HUES48 (cell line): ENCODE data around the gene VAT1.
A peak's percentile ranks its signal among the peaks of the same experiment; 100 is the strongest.
"Not testable (repeated sequence)": the region's sequence is repeated elsewhere in the genome, so short reads cannot be mapped to it uniquely, and the experiment has no call there.

Experiments
- H3K27ac ChIP-seq: one replicate; pipeline ENCODE4 v1.7.0; 2013; ENCODE audit warnings: low read depth, low read length, inconsistent platforms
- H3K27me3 ChIP-seq: 2 replicates; pipeline ENCODE4 v1.6.1; 2013; ENCODE audit warnings: mild to moderate bottlenecking, low read length; ENCODE audit not compliant: control insufficient read depth, insufficient read depth
- H3K36me3 ChIP-seq: 2 replicates; pipeline ENCODE4 v1.6.1; 2013; ENCODE audit warnings: low read length; ENCODE audit not compliant: control insufficient read depth, insufficient read depth
- H3K4me1 ChIP-seq: 2 replicates; pipeline ENCODE4 v1.6.1; 2013; ENCODE audit warnings: mild to moderate bottlenecking, low read length; ENCODE audit not compliant: control insufficient read depth, insufficient read depth
- H3K4me3 ChIP-seq: 2 replicates; pipeline ENCODE4 v1.5.1; 2013; ENCODE audit warnings: mild to moderate bottlenecking, low read depth, low read length
- H3K9ac ChIP-seq: 2 replicates; pipeline ENCODE4 v1.6.1; 2013; ENCODE audit warnings: mild to moderate bottlenecking, low read depth, low read length, moderate library complexity
- H3K9me3 ChIP-seq: 2 replicates; pipeline ENCODE4 v1.6.1; 2013; ENCODE audit warnings: low read length; ENCODE audit not compliant: control insufficient read depth, insufficient read depth

Gene VAT1

DNA sequence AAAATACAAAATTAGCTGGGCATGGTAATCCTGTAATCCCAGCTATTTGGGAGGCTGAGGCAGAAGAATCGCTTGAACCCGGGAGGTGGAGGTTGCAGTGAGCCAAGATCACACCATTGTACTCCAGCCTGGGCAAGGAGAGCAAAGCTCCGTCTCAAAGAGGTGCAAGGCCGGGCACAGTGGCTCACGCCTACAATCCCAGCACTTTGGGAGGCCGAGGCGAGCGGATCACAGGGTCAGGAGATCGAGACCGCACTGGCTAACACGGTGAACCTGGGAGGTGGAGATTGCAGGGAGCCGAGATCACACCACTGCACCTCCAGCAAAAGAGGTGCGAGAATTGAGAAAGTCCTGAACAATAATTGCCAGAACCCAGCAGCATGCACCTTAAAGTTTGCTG lies 21.3 kb downstream of the VAT1 start:
- H3K27ac ChIP-seq: peak overlapping the region; percentile 59
- H3K9ac ChIP-seq, H3K27me3 ChIP-seq, H3K4me3 ChIP-seq, H3K9me3 ChIP-seq: not testable (repeated sequence)
- peaks cover 54% of the 10 kb centered on the region for H3K36me3 ChIP-seq
- H3K4me1 ChIP-seq: peaks cover 12% of the 10 kb centered on the region; the same call in 1 of the 2 replicates

GRCh38 chr17:42999003-42999525 lies 23.1 kb downstream of the VAT1 start:
- Histone ChIP-seq H3K27me3 (no peaks in the 10 kb centered on the region), H3K27ac (peak overlapping the region; percentile 98), H3K9ac (peak overlapping the region; percentile 97), H3K36me3 (peaks cover 46% of the 10 kb centered on the region), H3K4me1 (peaks cover 12% of the 10 kb centered on the region; the same call in 1 of the 2 replicates), H3K4me3 (peak overlapping the region; percentile 99), H3K9me3 (no peaks in the 10 kb centered on the region)

GRCh38 chr17:42997984-42998938 lies 23.9 kb downstream of the VAT1 start, which contains the start of gene RPL27:
Gene RPL27, plus strand, starts transcription at chr17:42998419. Its CDS starts 332 bp downstream, at chr17:42998751.
- H3K9me3 ChIP-seq: no peaks in the 10 kb centered on the region
- H3K27ac ChIP-seq: peak within 1 kb of the TSS; percentile 98
- H3K27me3 ChIP-seq: no peaks in the 10 kb centered on the region
- H3K4me1 ChIP-seq: peaks cover 12% of the 10 kb centered on the region; the same call in 1 of the 2 replicates
- H3K36me3 ChIP-seq: peaks cover 44% of the 10 kb centered on the region
- H3K4me3 ChIP-seq: peak within 1 kb of the TSS; percentile 99
- H3K9ac ChIP-seq: peak within 1 kb of the TSS; percentile 97

DNA sequence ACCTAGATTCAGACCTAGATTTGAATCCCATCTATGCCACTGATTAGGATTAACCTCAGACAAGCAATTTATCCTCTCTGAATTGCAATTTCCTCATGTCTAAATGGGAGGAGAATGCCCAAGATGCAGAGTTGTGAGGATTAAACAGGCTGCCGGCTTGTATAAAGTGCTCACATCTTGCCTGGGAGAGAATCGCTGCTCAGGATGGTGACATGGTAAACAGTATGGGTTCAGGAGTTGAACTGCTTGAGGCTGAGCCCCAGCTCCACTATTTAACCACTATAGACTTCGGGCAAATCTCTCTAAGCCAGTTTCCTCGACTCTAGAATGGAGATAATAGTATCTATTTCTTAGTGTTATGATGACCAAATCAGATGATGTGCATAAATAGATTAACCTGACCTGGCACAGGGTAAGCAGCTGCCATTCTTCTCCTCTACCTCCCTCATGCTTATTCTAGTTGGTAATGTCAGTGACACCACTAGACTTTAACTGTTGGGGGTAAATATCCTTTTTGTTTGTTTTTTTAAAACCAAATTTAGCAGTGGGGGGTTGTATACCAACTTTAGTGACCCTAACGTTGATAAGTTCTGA lies 24.7 kb downstream of the VAT1 start:
- H3K4me3 ChIP-seq: peak overlapping the region; percentile 99
- H3K27ac ChIP-seq: peak overlapping the region; percentile 98
- H3K9ac ChIP-seq: no peak overlapping the region
- H3K4me1 ChIP-seq: peaks cover 12% of the 10 kb centered on the region; the same call in 1 of the 2 replicates
- H3K36me3 ChIP-seq: peaks cover 44% of the 10 kb centered on the region
- H3K27me3 ChIP-seq: no peaks in the 10 kb centered on the region
- no peaks in the 10 kb centered on the region for H3K9me3 ChIP-seq

DNA sequence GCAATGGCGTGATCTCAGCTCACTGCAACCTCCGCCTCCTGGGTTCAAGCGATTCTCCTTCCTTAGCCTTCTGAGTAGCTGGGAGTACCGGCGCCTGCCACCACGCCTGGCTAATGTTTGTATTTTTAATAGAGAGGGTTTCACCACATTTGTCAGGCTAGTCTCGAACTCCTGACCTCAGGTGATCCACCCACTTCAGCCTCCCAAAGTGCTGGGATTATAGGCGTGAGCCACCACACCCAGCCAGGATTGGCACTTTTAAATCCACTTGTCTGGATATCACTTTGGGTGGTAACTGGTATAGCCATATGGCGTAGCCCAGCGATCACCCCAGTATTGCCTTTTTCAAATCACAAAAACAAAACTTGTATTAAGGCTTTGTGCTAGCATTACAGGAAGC lies 28.3 kb downstream of the VAT1 start:
- H3K27ac ChIP-seq, H3K9ac ChIP-seq, H3K4me3 ChIP-seq, H3K27me3 ChIP-seq, H3K9me3 ChIP-seq, H3K4me1 ChIP-seq: not testable (repeated sequence)
- peaks cover 42% of the 10 kb centered on the region for H3K36me3 ChIP-seq

GRCh38 chr17:42992872-42993271 lies 29.3 kb downstream of the VAT1 start:
- no peaks in the 10 kb centered on the region for H3K27me3 ChIP-seq
- peaks cover 52% of the 10 kb centered on the region for H3K36me3 ChIP-seq
- no peaks in the 10 kb centered on the region for H3K9me3 ChIP-seq
- no peak overlapping the region for H3K4me3 ChIP-seq
- no peak overlapping the region for H3K27ac ChIP-seq
- H3K9ac ChIP-seq: no peak overlapping the region
- peaks cover 6% of the 10 kb centered on the region; the same call in 1 of the 2 replicates for H3K4me1 ChIP-seq

DNA sequence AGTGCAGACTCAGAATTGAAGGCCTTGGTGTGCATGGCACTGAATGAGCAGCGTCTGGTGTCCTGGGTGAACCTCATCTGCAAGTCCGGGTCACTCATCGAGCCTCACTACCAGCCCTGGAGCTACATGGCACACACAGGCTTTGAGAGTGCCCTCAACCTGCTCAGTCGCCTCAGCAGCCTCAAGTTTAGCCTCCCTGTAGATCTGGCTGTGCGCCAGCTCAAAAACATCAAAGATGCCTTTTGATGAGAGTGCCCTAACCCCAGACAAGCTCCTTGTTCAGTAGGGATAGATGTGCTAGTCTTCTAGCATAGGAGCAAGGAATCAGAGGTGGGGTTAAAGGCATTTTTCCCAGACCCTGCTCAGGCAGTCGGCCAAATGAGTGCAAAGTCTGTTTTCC lies 30.7 kb downstream of the VAT1 start:
- Histone ChIP-seq H3K27ac (no peak overlapping the region), H3K36me3 (peaks cover 65% of the 10 kb centered on the region), H3K4me3 (no peak overlapping the region), H3K4me1 (no peaks in the 10 kb centered on the region), H3K9me3 (no peaks in the 10 kb centered on the region), H3K27me3 (no peaks in the 10 kb centered on the region), H3K9ac (no peak overlapping the region)

DNA sequence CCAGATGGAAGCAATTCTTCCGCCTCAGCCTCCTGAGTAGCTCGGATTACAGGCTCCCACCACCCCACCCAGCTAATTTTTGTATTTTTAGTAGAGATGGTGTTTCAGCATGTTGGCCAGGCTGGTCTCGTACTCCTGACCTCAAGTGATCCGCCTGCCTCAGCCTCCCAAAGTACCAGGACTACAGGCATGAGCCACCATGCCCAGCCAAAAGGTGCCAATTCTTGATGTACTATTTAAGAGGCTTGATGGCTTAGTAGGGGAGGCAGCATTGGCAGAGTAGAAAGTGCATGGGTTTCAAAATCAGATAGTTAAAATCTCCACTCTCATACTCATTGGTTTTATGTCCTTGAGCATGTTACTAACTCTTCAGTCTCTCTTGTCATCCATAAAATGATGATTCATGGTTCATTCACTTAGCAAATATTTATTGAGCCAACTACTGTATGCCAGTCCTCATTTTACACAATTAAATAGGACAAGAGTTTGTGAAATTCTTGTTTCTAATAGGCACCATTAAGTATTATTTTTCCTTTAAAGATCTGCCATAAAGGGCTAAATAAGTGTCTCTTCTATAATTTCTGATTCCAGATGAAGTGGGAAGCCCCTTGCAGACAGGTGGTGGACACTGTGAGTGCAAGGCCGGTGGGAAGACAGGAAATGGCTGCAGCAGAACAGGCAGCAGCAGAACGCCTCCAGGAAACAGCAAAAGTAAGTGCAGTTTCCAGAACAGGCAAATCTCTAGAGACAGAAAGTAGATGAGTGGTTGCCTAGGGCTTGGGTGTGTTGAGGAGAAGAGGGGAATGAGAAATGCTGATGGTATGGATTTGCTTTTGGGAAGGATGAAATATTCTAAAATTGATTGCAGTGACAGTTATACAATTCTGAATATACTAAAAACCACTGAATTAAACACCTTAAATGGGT lies 32.2 kb downstream of the VAT1 start:
- Histone ChIP-seq H3K4me3 (no peak overlapping the region), H3K9me3 (no peaks in the 10 kb centered on the region), H3K36me3 (peaks cover 67% of the 10 kb centered on the region), H3K4me1 (no peaks in the 10 kb centered on the region), H3K27ac (no peak overlapping the region), H3K9ac (no peak overlapping the region), H3K27me3 (no peaks in the 10 kb centered on the region)

GRCh38 chr17:42989141-42989540 lies 33.0 kb downstream of the VAT1 start:
- Histone ChIP-seq H3K4me3 (no peak overlapping the region), H3K9me3 (no peaks in the 10 kb centered on the region), H3K9ac (no peak overlapping the region), H3K27me3 (no peaks in the 10 kb centered on the region), H3K36me3 (peaks cover 70% of the 10 kb centered on the region), H3K4me1 (no peaks in the 10 kb centered on the region), H3K27ac (no peak overlapping the region)

DNA sequence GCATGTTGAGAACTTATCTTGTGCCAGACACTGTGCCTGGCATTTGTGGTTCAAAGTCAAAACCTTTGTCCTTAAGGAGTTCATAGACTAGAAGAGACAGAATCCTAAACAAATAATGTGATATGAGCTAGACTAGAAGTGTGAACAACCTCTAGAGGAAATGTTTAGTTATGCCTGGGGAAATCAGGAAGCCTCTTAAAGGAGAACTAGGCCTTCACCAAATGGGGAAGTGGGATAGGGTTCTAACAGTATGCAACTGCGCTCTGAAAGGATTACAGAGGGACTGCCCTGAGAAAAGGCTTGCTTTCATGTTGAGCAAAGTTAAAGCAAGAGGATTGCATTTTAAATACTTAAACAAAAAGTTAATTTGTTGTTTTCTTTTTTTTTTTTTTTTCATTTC lies 37.0 kb downstream of the VAT1 start:
- H3K27me3 ChIP-seq: no peaks in the 10 kb centered on the region
- 0 out of 2 replicates have a peak, but pooled peaks cover 7% of the 10 kb centered on the region for H3K4me1 ChIP-seq
- no peaks in the 10 kb centered on the region for H3K9me3 ChIP-seq
- H3K9ac ChIP-seq: no peak overlapping the region
- no peak overlapping the region for H3K4me3 ChIP-seq
- no peak overlapping the region for H3K27ac ChIP-seq
- peaks cover 46% of the 10 kb centered on the region for H3K36me3 ChIP-seq
